ENCODE data around the gene C1orf159.

DNA sequence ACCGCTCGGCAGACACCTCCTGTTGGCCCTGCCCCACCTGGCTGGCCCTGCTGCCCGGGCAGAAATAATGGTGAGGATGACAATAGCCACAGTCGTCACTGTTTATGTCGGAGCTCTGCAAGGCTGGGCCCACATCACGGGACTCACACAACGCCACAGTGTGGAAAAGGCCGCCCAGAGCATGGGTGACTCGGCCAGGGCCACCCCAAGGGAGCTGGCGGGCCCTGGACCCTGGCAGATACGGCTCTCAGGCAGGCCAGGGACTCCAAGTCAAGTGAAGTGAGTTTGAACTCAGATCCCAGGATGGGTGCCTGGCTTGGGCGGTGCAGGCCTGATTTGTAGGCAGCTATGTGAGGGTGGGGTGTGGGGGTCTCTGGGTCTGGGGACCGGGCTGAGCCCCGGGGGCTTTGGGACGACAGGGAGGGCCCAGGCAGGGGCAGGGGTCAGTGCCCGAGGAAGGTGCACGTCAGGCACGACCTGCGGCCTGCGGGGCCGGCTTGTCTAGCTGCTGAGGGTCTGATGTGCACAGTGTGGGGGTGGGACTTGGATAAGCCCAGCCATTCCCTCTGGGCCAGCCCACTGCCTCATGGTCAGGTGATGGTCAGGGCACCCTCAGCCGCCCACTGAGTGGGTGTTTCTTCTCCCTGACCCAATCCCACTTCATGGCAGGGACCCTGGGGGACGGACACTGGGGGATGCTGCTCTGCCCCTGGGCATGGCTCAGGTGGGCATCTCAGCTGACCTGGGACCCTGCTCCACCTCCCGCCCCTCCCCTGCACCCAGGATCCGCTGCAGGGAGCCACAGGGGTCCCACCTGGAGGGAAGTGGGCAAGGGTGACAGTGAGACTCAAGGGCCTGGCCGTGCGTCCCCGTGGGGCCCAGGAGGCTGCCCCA, 42.8 kb downstream of the C1orf159 start:
- TF ChIP-seq, protein P1, sequence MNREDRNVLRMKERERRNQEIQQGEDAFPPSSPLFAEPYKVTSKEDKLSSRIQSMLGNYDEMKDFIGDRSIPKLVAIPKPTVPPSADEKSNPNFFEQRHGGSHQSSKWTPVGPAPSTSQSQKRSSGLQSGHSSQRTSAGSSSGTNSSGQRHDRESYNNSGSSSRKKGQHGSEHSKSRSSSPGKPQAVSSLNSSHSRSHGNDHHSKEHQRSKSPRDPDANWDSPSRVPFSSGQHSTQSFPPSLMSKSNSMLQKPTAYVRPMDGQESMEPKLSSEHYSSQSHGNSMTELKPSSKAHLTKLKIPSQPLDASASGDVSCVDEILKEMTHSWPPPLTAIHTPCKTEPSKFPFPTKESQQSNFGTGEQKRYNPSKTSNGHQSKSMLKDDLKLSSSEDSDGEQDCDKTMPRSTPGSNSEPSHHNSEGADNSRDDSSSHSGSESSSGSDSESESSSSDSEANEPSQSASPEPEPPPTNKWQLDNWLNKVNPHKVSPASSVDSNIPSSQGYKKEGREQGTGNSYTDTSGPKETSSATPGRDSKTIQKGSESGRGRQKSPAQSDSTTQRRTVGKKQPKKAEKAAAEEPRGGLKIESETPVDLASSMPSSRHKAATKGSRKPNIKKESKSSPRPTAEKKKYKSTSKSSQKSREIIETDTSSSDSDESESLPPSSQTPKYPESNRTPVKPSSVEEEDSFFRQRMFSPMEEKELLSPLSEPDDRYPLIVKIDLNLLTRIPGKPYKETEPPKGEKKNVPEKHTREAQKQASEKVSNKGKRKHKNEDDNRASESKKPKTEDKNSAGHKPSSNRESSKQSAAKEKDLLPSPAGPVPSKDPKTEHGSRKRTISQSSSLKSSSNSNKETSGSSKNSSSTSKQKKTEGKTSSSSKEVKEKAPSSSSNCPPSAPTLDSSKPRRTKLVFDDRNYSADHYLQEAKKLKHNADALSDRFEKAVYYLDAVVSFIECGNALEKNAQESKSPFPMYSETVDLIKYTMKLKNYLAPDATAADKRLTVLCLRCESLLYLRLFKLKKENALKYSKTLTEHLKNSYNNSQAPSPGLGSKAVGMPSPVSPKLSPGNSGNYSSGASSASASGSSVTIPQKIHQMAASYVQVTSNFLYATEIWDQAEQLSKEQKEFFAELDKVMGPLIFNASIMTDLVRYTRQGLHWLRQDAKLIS (CRISPR knock-in tag; IDR thresholded peaks at IDR 0.05) = no peak
- TF ChIP-seq MTA1 (IDR thresholded peaks at IDR 0.05; ENCODE audit: borderline replicate concordance) = no peak
- TF ChIP-seq TAF7 (tag; IDR thresholded peaks at IDR 0.05) = no peak
- no peak for TF ChIP-seq SIRT6 (IDR thresholded peaks at IDR 0.05; ENCODE audit: low read depth, low read length)
- TF ChIP-seq LEF1 (IDR thresholded peaks at IDR 0.05) = no peak
- no peak for TF ChIP-seq ZBTB7A (IDR thresholded peaks at IDR 0.05; ENCODE audit: borderline replicate concordance, control insufficient read depth, low read depth, low read length)
- TF ChIP-seq ZNF324 (CRISPR knock-in tag; IDR thresholded peaks at IDR 0.05) = no peak
- TF ChIP-seq ZNF175 (CRISPR knock-in tag; IDR thresholded peaks at IDR 0.05; ENCODE audit: low read depth) = no peak
- TF ChIP-seq, protein P2, sequence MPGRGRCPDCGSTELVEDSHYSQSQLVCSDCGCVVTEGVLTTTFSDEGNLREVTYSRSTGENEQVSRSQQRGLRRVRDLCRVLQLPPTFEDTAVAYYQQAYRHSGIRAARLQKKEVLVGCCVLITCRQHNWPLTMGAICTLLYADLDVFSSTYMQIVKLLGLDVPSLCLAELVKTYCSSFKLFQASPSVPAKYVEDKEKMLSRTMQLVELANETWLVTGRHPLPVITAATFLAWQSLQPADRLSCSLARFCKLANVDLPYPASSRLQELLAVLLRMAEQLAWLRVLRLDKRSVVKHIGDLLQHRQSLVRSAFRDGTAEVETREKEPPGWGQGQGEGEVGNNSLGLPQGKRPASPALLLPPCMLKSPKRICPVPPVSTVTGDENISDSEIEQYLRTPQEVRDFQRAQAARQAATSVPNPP (IDR thresholded peaks at IDR 0.05; ENCODE audit: borderline replicate concordance, insufficient read depth, insufficient read length) = no peak
- TF ChIP-seq SREBF1 (IDR thresholded peaks at IDR 0.05; ENCODE audit: borderline replicate concordance, low read depth, low read length) = no peak
- no peak for TF ChIP-seq POLR2AphosphoS5 (IDR thresholded peaks at IDR 0.05; ENCODE audit: control insufficient read depth, insufficient read depth, low read depth, low read length)
- TF ChIP-seq FOXA1 (IDR thresholded peaks at IDR 0.05; ENCODE audit: borderline replicate concordance) = no peak
